Gastrocnemius medialis (tissue), 4 donors: ENCODE results near the gene KPNA1. TPM values are rescaled to one million over a fixed set of nuclear protein-coding genes. Genes with fewer than 3 reads are reported as not detected.

ENCODE experiments used
- ATAC-seq, 2 donors: fragments of 150-250 bp; one replicate each; pipeline ENCODE4 v1.9.1; 2016
- DNase-seq, 2 donors: peaks; one replicate each; pipeline ENCODE4 v3.0.0-alpha.2; 2019
- H3K27ac ChIP-seq, 4 donors: fragments of 200-600 bp; sonication (generic); 1 replicate in 1 of 4; 2 replicates in 3 of 4; pipeline ENCODE4 v1.5.1; 2016 to 2018; ENCODE audit warnings: mild to moderate bottlenecking in 2 of 4, moderate library complexity in 1 of 4
- H3K27me3 ChIP-seq, 3 donors: fragments of 200-600 bp; sonication (generic) in 2 of 3; 1 replicate in 1 of 3; 2 replicates in 2 of 3; pipeline versions ENCODE4 v1.5.1 to v1.6.0; 2016 to 2019; ENCODE audit warnings: mild to moderate bottlenecking in 1 of 3, moderate library complexity in 1 of 3
- H3K36me3 ChIP-seq, 2 donors: fragments of 200-600 bp; sonication (generic) in 1 of 2; one replicate each; pipeline ENCODE4 v1.5.1; 2017 to 2018
- H3K4me1 ChIP-seq, 2 donors: fragments of 200-600 bp; sonication (generic) in 1 of 2; one replicate each; pipeline ENCODE4 v1.5.1; 2016 to 2017; ENCODE audit warnings: mild to moderate bottlenecking in 2 of 2
- H3K4me3 ChIP-seq, 4 donors: fragments of 200-600 bp; sonication (generic) in 3 of 4; 1 replicate in 1 of 4; 2 replicates in 3 of 4; pipeline ENCODE4 v1.5.1; 2016 to 2019; ENCODE audit warnings: mild to moderate bottlenecking in 2 of 4
- H3K9me3 ChIP-seq, 3 donors: fragments of 200-600 bp; sonication (generic) in 2 of 3; 1 replicate in 1 of 3; 2 replicates in 2 of 3; pipeline ENCODE4 v1.5.1; 2016 to 2019
- POLR2A ChIP-seq, 2 donors: fragments of 450-650 bp; IDR thresholded peaks; one replicate each; pipeline ENCODE4 v1.6.1; 2017; ENCODE audit warnings: antibody characterized with exemption in 2 of 2, mild to moderate bottlenecking in 2 of 2, moderate library complexity in 2 of 2
- in situ Hi-C, 4 donors: fragments of 200-750 bp; cut with MboI; loops; one replicate each; pipeline versions ENCODE4 v1.15.0 to v1.8.0; 2017; ENCODE audit warnings: low sequenced_read_pairs in 4 of 4
- intact Hi-C: fragments of 100-400 bp; cut with DNase I; formaldehyde crosslinking; loops from one replicate; pipeline ENCODE4 v1.15.1; 2023; ENCODE audit warnings: low total_unique reads
- total RNA-seq, 4 donors: library from RNA; depleted of rRNA; stranded (reverse); fragments of >200 nt; gene quantifications; one replicate each; pipeline versions ENCODE4 v1.1.0 to v1.2.3, GENCODE V29; 2016
- TF ChIP-seq, protein P1 (sequence below), 5 experiments: fragments of 450-650 bp in 3 of 5; fragments of 200-600 bp in 2 of 5; sonication (generic) in 2 of 5; IDR thresholded peaks in 4 of 5; conservative IDR thresholded peaks in 1 of 5; 1 replicate in 4 of 5; 2 replicates in 1 of 5; pipeline ENCODE4 v1.5.1; 2016 to 2019; ENCODE audit warnings: antibody characterized with exemption in 5 of 5, mild to moderate bottlenecking in 3 of 5, moderate library complexity in 3 of 5

The KPNA1 gene
- total RNA-seq, 4 donors from 2014 or later: 108 to 119 (median 112) TPM

DNA sequence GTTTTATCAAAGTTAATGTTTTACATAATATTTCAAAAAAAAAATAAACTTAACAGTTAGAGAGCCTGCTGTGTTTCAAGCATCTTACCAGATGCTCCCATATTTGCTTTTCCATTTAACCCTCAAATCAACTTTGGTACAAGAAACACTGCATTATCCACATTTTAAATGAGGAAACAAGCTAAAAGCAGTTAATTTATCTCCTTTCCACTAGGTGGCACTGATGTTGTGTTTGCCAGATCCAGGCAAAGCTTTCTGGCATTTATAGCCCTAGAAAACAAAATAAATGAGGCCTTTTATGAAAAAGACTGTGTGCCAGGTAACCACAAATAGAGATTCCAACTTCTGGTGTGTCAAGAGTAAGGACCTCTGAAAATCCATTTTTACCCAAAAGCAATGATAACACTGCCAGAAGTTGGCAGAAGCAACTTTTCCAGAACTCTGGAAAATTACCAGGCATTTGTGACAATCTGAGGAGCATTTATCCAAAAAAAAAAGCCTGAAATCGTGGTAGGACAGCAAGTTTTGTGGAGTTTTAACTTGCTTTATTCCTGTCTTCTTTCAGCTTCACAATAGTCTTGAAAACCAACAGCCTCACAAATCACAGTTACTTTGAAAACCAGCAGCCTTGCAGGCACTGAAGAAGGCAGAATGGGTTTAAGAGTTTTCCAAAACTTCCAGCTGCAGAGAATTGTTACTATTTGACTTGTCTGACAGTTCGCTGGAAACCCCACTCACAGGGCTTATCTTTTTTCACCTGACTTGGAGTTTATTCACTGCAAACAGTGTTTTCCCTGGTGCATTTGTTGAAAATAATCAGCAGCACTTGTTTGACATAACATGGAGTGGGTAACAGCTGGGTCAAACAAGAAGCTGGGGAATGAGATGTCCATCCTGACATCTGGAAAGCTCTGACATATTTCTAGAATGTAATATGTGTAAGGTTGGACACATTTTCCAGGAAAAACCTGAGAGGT is 121.6 kb downstream of the KPNA1 start:
- Histone ChIP-seq H3K9me3 (no peaks in the 10 kb centered on the region), H3K4me1 (peaks cover 0 to 23% of the 10 kb centered on the region in 2 donors), H3K27ac (peak overlapping the region in 3 of 4 donors; percentile 6 to 29 (median 9)), H3K27me3 (no peaks in the 10 kb centered on the region), H3K36me3 (no peaks in the 10 kb centered on the region), H3K4me3 (no peak overlapping the region)
- TF ChIP-seq POLR2A (IDR thresholded peaks at IDR 0.05): no peak
- TF ChIP-seq, protein P1, sequence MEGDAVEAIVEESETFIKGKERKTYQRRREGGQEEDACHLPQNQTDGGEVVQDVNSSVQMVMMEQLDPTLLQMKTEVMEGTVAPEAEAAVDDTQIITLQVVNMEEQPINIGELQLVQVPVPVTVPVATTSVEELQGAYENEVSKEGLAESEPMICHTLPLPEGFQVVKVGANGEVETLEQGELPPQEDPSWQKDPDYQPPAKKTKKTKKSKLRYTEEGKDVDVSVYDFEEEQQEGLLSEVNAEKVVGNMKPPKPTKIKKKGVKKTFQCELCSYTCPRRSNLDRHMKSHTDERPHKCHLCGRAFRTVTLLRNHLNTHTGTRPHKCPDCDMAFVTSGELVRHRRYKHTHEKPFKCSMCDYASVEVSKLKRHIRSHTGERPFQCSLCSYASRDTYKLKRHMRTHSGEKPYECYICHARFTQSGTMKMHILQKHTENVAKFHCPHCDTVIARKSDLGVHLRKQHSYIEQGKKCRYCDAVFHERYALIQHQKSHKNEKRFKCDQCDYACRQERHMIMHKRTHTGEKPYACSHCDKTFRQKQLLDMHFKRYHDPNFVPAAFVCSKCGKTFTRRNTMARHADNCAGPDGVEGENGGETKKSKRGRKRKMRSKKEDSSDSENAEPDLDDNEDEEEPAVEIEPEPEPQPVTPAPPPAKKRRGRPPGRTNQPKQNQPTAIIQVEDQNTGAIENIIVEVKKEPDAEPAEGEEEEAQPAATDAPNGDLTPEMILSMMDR (IDR thresholded peaks at IDR 0.05 in 4 of 5, conservative IDR thresholded peaks at IDR 0.05 in 1 of 5): peak; percentile 54 to 83 (median 70)
- DNase-seq (no peak), ATAC-seq (peak in 1 of 2 donors; percentile 37)
- intact Hi-C loops (loop anchor here (2.0 to 5.0 kb wide), 2 partner anchors 169 to 288 kb away; partner anchors contain the start of genes DTX3L, PARP14 and PARP9), in situ Hi-C loops (loop anchor here (5.0 to 25.0 kb wide), 4 partner anchors 282 to 856 kb away; partner anchors contain the start of genes HSPBAP1 (in 1 of the 4), POLQ (in 1 of the 4) and SLC49A4 (in 1 of the 4))

DNA sequence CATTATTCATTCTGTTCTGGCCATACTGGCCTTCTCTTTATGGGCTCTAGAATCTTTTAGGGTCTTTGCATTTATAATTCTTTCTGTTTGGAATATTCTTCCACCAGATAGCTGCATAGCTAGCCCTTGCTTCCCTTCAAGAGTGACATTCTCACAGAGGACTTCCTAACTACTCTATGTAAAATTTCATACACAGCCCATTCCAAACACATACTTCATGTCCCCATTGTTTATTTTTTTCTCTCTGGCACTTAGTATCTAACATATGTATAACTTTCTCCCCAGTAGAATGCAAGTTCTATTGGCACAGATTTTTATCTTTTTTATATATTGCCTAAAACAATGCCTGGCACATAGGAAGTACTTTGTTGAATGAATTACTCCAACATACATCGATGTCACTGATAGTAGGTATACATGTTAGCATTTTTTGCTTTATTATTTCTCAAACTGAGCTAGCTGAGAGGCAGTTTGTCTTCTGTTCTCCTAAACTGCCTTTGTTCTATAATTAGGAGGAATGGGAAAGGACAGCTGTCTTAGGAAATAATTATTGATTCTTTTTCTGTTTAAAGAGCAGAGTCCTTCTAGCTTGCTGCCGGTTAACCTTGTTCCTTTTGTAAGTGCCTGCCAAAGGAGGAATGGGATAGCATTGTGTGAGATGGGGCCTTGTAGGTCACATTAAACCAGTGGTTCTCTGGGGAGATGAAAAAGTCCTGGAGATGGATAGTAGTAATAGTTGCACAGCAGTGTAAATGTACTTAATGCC is 122.9 kb downstream of the KPNA1 start:
- H3K4me3 ChIP-seq: no peak overlapping the region
- intact Hi-C loops: loop anchor here (2.0 to 5.0 kb wide), 2 partner anchors 170 to 289 kb away; partner anchors contain the start of genes DTX3L, PARP14 and PARP9
- no peaks in the 10 kb centered on the region for H3K9me3 ChIP-seq
- H3K27me3 ChIP-seq: no peaks in the 10 kb centered on the region
- peaks cover 0 to 23% of the 10 kb centered on the region in 2 donors for H3K4me1 ChIP-seq
- in situ Hi-C loops: loop anchor here (5.0 to 25.0 kb wide), 4 partner anchors 283 to 855 kb away; partner anchors contain the start of genes HSPBAP1 (in 1 of the 4), POLQ (in 1 of the 4) and SLC49A4 (in 1 of the 4)
- peaks cover 0 to 4% of the 10 kb centered on the region in 2 donors for H3K36me3 ChIP-seq
- DNase-seq (no peak), ATAC-seq (no peak)
- TF ChIP-seq POLR2A (IDR thresholded peaks at IDR 0.05): no peak
- TF ChIP-seq, protein P1 (IDR thresholded peaks at IDR 0.05 in 4 of 5, conservative IDR thresholded peaks at IDR 0.05 in 1 of 5): no peak
- peak overlapping the region in 2 of 4 donors; percentile 4 to 6 for H3K27ac ChIP-seq

DNA sequence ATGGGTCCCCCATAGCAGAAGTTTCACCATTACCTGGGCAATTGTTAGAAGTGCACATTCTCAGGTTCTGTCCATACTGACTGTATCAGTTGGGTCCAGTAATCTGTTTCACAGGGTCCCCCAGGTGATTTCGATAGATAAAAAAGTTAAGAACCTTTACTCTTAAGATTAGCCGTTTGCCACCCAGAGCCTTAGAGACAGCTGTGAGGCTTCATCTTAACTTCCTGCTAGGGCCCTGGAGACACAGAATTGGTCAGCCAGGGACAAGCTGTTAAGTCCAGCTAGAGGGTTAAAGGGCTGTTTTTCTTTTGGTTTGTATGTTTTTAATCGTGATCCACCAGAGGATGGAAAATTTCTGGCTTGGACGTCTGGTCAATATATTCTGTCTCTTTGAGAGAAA is 124.1 kb downstream of the KPNA1 start:
- Histone ChIP-seq H3K27ac (peak overlapping the region in 3 of 4 donors; percentile 29 to 47 (median 37)), H3K27me3 (no peaks in the 10 kb centered on the region), H3K4me1 (peaks cover 3 to 27% of the 10 kb centered on the region in 2 donors), H3K4me3 (no peak overlapping the region), H3K36me3 (peaks cover 0 to 4% of the 10 kb centered on the region in 2 donors), H3K9me3 (no peaks in the 10 kb centered on the region)
- no peak for TF ChIP-seq POLR2A (IDR thresholded peaks at IDR 0.05)
- TF ChIP-seq, protein P1 (IDR thresholded peaks at IDR 0.05 in 4 of 5, conservative IDR thresholded peaks at IDR 0.05 in 1 of 5): no peak
- DNase-seq (no peak), ATAC-seq (no peak)
- intact Hi-C loops: loop anchor here (5.0 kb wide), 1 partner anchor 172 kb away; the partner anchor contains the start of genes DTX3L and PARP9
- in situ Hi-C loops: loop anchor here (5.0 to 25.0 kb wide), 4 partner anchors 284 to 853 kb away; partner anchors contain the start of genes HSPBAP1 (in 1 of the 4), POLQ (in 1 of the 4) and SLC49A4 (in 1 of the 4)

DNA sequence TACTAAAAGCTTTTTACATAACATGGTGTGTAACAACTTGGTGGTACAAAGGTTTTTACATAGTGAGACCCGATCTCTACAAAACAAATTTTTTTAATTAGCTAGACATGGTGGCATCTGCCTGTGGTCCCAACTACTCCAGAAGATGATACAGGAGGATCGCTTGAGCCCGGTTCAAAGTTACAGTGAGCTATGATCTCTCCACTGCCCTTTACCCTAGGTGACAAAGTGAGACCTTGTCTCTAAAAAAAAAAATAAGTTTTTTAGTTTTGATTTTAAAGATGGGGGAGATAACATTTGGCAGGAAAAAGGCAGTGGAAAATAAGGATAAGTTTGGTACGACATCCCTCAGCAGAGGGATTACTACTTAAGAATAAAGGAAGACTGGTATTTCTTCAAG is 124.8 kb downstream of the KPNA1 start:
- Histone ChIP-seq H3K4me3 (no peak overlapping the region), H3K27me3 (no peaks in the 10 kb centered on the region), H3K36me3 (peaks cover 0 to 4% of the 10 kb centered on the region in 2 donors), H3K9me3 (no peaks in the 10 kb centered on the region), H3K27ac (peak overlapping the region in 2 of 4 donors; percentile 29 to 37), H3K4me1 (peaks cover 8 to 34% of the 10 kb centered on the region in 2 donors)
- in situ Hi-C loops: loop anchor here (5.0 to 25.0 kb wide), 5 partner anchors 125 to 853 kb away; partner anchors contain the start of genes KPNA1 (in 2 of the 4), HSPBAP1 (in 1 of the 4), POLQ (in 1 of the 4) and SLC49A4 (in 1 of the 4)
- TF ChIP-seq, protein P1 (IDR thresholded peaks at IDR 0.05 in 4 of 5, conservative IDR thresholded peaks at IDR 0.05 in 1 of 5): no peak
- no peak for TF ChIP-seq POLR2A (IDR thresholded peaks at IDR 0.05)
- intact Hi-C loops: loop anchor here (5.0 to 10.0 kb wide), 5 partner anchors 172 to 807 kb away; partner anchors contain the start of genes DTX3L, EAF2, GOLGB1 and IQCB1
- ATAC-seq: no peak
- no peak for DNase-seq
